Kidney (tissue), 14 donors: ENCODE measurements around the gene C1QTNF4. TPM values are rescaled to one million over a fixed set of nuclear protein-coding genes. Genes with fewer than 3 reads are reported as not detected.

Experiments used
- DNase-seq, 5 donors: peaks; one replicate each; pipeline ENCODE4 v3.0.0-alpha.2; 2013 to 2020
- FAIRE-seq: peaks from 2 replicates; lab custom pipeline; 2012; peaks lifted over from hg19 to GRCh38; lab: Jason Lieb, UNC
- H3K27ac ChIP-seq, 2 donors: one replicate each; pipeline ENCODE4 v1.7.0; 2013; ENCODE audit warnings: low read depth in 2 of 2, low read length in 2 of 2, inconsistent platforms in 1 of 2
- H3K27me3 ChIP-seq: one replicate; pipeline ENCODE4 v1.7.1; 2013; ENCODE audit warnings: low read length, inconsistent platforms; ENCODE audit not compliant: control insufficient read depth, insufficient read depth
- H3K36me3 ChIP-seq, 3 donors: one replicate each; pipeline versions ENCODE4 v1.7.0 to v1.7.1; 2013; ENCODE audit warnings: low read length in 3 of 3, control low read depth in 1 of 3, inconsistent platforms in 1 of 3; ENCODE audit not compliant: insufficient read depth in 3 of 3, control insufficient read depth in 2 of 3
- H3K4me1 ChIP-seq, 3 donors: one replicate each; pipeline versions ENCODE4 v1.7.0 to v1.7.1; 2013; ENCODE audit warnings: low read length in 3 of 3, inconsistent platforms in 1 of 3, low read depth in 1 of 3; ENCODE audit not compliant: control insufficient read depth in 2 of 3, insufficient read depth in 2 of 3
- H3K4me3 ChIP-seq, 3 donors: one replicate each; pipeline versions ENCODE4 v1.7.0 to v1.8.1; 2013; ENCODE audit warnings: low read length in 3 of 3, control low read depth in 1 of 3, inconsistent platforms in 1 of 3
- H3K9ac ChIP-seq, 3 donors: one replicate each; pipeline versions ENCODE4 v1.7.0 to v1.7.1; 2013; ENCODE audit warnings: low read length in 3 of 3, control low read depth in 1 of 3, inconsistent platforms in 1 of 3
- H3K9me3 ChIP-seq, 3 donors: one replicate each; pipeline versions ENCODE4 v1.7.0 to v1.7.1; 2013; ENCODE audit warnings: low read length in 3 of 3, control low read depth in 1 of 3, inconsistent platforms in 1 of 3; ENCODE audit not compliant: control insufficient read depth in 2 of 3, insufficient read depth in 1 of 3
- CTCF ChIP-seq: IDR thresholded peaks from 3 replicates; pipeline ENCODE4 v1.5.1; 2012; ENCODE audit warnings: mild to moderate bottlenecking, moderate library complexity, borderline replicate concordance; ENCODE audit not compliant: insufficient read depth; ENCODE audit errors: extremely low read depth
- intact Hi-C: fragments of 100-400 bp; cut with DNase I; formaldehyde crosslinking; loops from one replicate; pipeline ENCODE4 v1.11.1; 2022
- polyA plus RNA-seq: library from polyadenylated mRNA; stranded (reverse); fragments of 350-450 nt; fragmentation: Illumina TruSeq; extraction: RNeasy Lipid Tissue Mini Kit (QIAGEN cat#74804); gene quantifications from one replicate; pipeline ENCODE4 v1.2.3, GENCODE V29; 2014; ENCODE audit warnings: low read depth, low replicate concordance; ENCODE audit not compliant: insufficient read depth
- total RNA-seq: library from RNA; stranded (reverse); fragmentation: NEBNext Ultra II Directional; extraction: Animal tissue kit (Norgen Biotek cat#: 25700); gene quantifications from one replicate; pipeline ENCODE4 v1.2.1, GENCODE V29; 2021
- donor health status: control.
- donor health status: control.
- donor health status: control.
- donor health status: control.
- donor health status: control.
- donor health status: DM: yes; HTN: yes; CAD: no.
- donor health status: Normal renal cell carcinoma (clear cell type).

C1QTNF4 gene
- total and polyA plus RNA-seq, 2 donors from 2014 or later: 0.25 to 0.62 TPM

GRCh38 chr11:47570651-47571356 lies 23.4 kb downstream of the C1QTNF4 start:
- Histone ChIP-seq H3K4me1 (peaks cover 0 to 8% (median 2%) of the 10 kb centered on the region in 3 donors), H3K4me3 (no peak overlapping the region), H3K9ac (no peak overlapping the region), H3K9me3 (no peaks in the 10 kb centered on the region), H3K27me3 (no peaks in the 10 kb centered on the region), H3K27ac (no peak overlapping the region), H3K36me3 (peaks cover 2 to 28% (median 27%) of the 10 kb centered on the region in 3 donors)
- no peak for DNase-seq
- intact Hi-C loops: no loop called here
- no peak for TF ChIP-seq CTCF
- no peak for FAIRE-seq

GRCh38 chr11:47569646-47570045 lies 24.6 kb downstream of the C1QTNF4 start:
- DNase-seq: no peak
- intact Hi-C loops: no loop called here
- no peak overlapping the region for H3K27ac ChIP-seq
- no peak overlapping the region for H3K4me3 ChIP-seq
- no peak for FAIRE-seq
- peaks cover 2 to 27% (median 26%) of the 10 kb centered on the region in 3 donors for H3K36me3 ChIP-seq
- no peak for TF ChIP-seq CTCF
- H3K9me3 ChIP-seq: no peaks in the 10 kb centered on the region
- H3K27me3 ChIP-seq: no peaks in the 10 kb centered on the region
- no peak overlapping the region for H3K9ac ChIP-seq
- H3K4me1 ChIP-seq: peaks cover 0 to 8% (median 6%) of the 10 kb centered on the region in 3 donors

- Histone ChIP-seq H3K4me3 (peak overlapping the region; percentile 65 to 87 (median 72)), H3K27ac (no peak overlapping the region), H3K9me3 (no peaks in the 10 kb centered on the region), H3K4me1 (peaks cover 0 to 8% (median 6%) of the 10 kb centered on the region in 3 donors), H3K9ac (peak overlapping the region; percentile 47 to 91 (median 57)), H3K27me3 (no peaks in the 10 kb centered on the region), H3K36me3 (peaks cover 0 to 8% (median 3%) of the 10 kb centered on the region in 3 donors)
- intact Hi-C loops: no loop called here
- no peak for TF ChIP-seq CTCF
- no peak for FAIRE-seq
- peak in 1 of 5 donors; percentile 57 for DNase-seq
Observed at GRCh38 chr11:47566149-47566698, 28.0 kb downstream of the C1QTNF4 start.
